ENCODE data around the gene DDX46.
"Not testable (repeated sequence)": the region's sequence is repeated elsewhere in the genome, so short reads cannot be mapped to it uniquely, and the experiment has no call there.

DDX46 gene, protein sequence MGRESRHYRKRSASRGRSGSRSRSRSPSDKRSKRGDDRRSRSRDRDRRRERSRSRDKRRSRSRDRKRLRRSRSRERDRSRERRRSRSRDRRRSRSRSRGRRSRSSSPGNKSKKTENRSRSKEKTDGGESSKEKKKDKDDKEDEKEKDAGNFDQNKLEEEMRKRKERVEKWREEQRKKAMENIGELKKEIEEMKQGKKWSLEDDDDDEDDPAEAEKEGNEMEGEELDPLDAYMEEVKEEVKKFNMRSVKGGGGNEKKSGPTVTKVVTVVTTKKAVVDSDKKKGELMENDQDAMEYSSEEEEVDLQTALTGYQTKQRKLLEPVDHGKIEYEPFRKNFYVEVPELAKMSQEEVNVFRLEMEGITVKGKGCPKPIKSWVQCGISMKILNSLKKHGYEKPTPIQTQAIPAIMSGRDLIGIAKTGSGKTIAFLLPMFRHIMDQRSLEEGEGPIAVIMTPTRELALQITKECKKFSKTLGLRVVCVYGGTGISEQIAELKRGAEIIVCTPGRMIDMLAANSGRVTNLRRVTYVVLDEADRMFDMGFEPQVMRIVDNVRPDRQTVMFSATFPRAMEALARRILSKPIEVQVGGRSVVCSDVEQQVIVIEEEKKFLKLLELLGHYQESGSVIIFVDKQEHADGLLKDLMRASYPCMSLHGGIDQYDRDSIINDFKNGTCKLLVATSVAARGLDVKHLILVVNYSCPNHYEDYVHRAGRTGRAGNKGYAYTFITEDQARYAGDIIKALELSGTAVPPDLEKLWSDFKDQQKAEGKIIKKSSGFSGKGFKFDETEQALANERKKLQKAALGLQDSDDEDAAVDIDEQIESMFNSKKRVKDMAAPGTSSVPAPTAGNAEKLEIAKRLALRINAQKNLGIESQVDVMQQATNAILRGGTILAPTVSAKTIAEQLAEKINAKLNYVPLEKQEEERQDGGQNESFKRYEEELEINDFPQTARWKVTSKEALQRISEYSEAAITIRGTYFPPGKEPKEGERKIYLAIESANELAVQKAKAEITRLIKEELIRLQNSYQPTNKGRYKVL

GRCh38 chr5:134758504-134759341 lies at the start of gene DDX46:
Gene DDX46, plus strand, starts transcription at chr5:134758779. Its CDS starts 160 bp downstream, at chr5:134758939.
- DNase-seq: peak; percentile 91

DNA sequence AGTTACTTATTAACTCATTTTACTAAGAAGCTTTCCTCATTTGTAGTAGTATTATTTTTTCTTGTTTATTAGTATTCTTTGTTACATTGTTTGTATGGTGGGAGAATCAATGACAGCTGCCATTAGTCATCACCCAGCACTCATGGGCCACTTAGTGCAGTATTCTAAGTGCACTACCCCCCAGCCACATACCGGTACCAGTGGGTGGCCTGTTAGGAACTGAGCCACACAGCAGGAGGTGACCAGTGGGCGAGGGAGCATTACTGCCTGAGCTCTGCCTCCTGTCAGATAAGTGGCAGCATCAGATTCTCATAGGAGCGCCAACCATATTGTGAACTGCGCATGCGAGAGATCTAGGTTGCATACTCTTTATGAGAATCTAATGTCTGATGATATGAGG lies 44.5 kb upstream of the DDX46 start:
- DNase-seq: no peak

DNA sequence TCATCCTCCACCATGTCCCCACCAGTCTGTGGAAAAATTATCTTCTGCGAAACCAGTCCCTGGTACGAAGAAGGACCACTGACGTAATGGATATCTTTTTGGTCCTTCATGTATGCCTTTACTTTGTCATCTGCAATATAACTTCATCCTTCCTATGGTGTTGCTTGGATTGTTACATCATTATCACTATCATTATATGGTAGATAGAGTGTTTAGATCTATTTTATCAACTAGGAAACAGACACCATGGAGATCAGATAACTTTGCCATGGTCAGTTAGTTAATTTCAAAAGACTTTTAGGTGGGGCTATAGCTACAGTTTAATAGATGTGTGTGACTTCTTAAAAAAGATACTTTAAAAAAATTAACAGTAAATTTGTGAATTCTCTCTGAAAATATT lies 44.0 kb upstream of the DDX46 start:
- DNase-seq: no peak

- not testable (repeated sequence) for DNase-seq
Observed at GRCh38 chr5:134715466-134715865, 43.1 kb upstream of the DDX46 start.

GRCh38 chr5:134724872-134725271 lies 33.7 kb upstream of the DDX46 start:
- no peak for DNase-seq

DNA sequence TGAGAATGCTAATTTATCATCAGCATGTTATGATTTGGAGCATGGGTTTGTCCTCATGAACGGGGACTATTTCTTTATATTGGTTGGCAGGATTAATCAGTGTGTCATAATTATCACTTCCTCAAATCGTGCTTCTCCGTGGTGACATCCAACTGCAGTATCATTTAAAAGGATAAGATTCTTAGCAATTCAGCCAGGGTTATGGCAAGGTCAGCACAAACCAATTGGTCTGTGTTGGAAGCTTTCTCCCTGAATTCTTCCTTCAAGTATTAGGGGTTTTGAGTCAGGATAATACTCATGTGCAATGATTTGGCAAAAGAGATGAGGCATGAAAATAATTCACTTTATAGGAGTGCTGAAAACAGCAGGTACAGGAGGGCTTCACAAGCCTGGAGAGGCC lies 25.8 kb upstream of the DDX46 start:
- DNase-seq: no peak

DNA sequence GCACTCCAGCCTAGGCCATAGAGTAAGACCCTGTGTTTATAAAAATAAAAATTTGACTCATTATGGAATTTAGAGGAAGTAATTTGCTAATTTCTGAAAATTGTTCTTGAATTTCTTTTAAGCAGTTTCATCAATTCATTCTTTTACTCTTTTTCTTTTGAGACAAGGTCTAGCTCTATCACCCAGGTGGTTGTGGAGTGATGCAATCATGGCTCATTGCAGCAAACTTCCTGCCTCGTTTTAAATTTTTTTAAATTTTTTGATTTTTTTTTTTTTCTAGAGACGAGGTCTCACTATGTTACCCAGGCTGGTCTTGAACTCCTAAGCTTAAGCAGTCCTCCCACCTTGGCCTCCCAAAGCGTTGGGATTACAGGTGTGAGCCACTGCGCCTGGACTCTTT lies 23.3 kb upstream of the DDX46 start:
- DNase-seq: no peak

- no peak for DNase-seq
Observed at GRCh38 chr5:134736173-134736812, 22.3 kb upstream of the DDX46 start.

- peak; percentile 97 for DNase-seq
Observed at GRCh38 chr5:134738133-134738962, 20.2 kb upstream of the DDX46 start, which contains the start of gene CAMLG. Gene CAMLG, plus strand, starts transcription at chr5:134738548. Its CDS starts 73 bp downstream, at chr5:134738621.

GRCh38 chr5:134738963-134739661 lies 19.5 kb upstream of the DDX46 start:
- no peak for DNase-seq

DNA sequence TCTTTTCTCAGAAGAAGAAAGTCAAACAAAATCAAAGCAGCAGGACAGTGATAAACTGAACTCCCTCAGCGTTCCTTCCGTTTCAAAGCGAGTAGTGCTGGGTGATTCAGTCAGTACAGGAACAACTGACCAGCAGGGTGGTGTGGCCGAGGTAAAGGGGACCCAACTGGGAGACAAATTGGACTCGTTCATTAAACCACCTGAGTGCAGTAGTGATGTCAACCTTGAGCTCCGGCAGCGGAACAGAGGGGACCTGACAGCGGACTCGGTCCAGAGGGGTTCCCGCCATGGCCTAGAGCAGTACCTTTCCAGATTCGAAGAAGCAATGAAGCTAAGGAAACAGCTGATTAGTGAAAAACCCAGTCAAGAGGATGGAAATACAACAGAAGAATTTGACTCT lies 17.5 kb upstream of the DDX46 start:
- DNase-seq: no peak

- no peak for DNase-seq
Observed at GRCh38 chr5:134742134-134742533, 16.4 kb upstream of the DDX46 start.

GRCh38 chr5:134749415-134749814 lies 9.2 kb upstream of the DDX46 start:
- no peak for DNase-seq

GRCh38 chr5:134758176-134758503 lies 439 bp upstream of the DDX46 start:
- DNase-seq: no peak

GRCh38 chr5:134767528-134768291 lies 9.1 kb downstream of the DDX46 start:
- DNase-seq: not testable (repeated sequence)

- DNase-seq: no peak
Observed at GRCh38 chr5:134769206-134769605, 10.6 kb downstream of the DDX46 start.

DNA sequence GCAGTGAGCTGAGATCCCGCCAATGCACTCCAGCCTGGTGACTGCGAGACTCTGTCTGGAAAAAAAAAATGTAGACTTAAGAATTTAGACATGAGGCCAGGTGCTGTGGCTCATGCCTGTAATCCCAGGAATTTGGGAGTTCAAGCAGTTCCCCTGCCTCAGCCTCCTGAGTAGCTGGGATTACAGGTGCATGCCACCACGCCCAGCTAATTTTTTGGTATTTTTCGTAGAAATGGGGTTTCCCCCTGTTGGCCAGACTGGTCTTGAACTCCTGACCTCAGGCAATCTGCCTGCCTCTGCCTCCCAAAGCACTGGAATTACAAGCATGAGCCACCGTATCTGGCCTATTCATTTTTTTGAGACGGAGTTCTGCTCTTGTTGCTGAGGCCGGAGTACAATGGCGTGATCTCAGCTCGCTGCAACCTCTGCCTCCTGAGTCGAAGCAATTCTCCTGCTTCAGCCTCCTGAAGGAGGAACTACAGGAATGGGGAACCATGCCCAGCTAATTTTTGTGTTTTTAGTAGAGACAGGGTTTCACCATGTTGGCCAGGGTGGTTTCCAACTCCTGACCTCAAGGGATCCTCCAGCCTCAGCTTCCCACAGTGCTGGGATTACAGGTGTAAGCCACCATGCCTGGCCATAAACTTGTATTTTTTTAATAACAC lies 14.0 kb downstream of the DDX46 start:
- DNase-seq: no peak

- no peak for DNase-seq
Observed at GRCh38 chr5:134777366-134777765, 18.8 kb downstream of the DDX46 start.

- DNase-seq: no peak
Observed at GRCh38 chr5:134784241-134784920, 25.8 kb downstream of the DDX46 start.

Measured in midbrain (tissue), 1 donor.